Nephron (organoid): Measurements from ENCODE around the gene PPP2R5C.

Experiments
- H3K27ac Mint-ChIP-seq, 3 experiments: 2 replicates each; pipeline ENCODE4 v1.8.0; 2020; ENCODE audit warnings: mixed read lengths in 3 of 3, mild to moderate bottlenecking in 2 of 3, moderate library complexity in 1 of 3
- H3K27me3 Mint-ChIP-seq: 2 replicates; pipeline ENCODE4 v1.8.0; 2021; ENCODE audit warnings: low read depth, mild to moderate bottlenecking, moderate library complexity, mixed read lengths
- H3K36me3 Mint-ChIP-seq: 2 replicates; pipeline ENCODE4 v1.8.0; 2020; ENCODE audit warnings: low read depth, mixed read lengths
- H3K4me1 Mint-ChIP-seq: 2 replicates; pipeline ENCODE4 v1.8.0; 2020; ENCODE audit warnings: mixed read lengths
- H3K4me3 Mint-ChIP-seq, 3 experiments: 2 replicates each; pipeline ENCODE4 v1.8.0; 2020; ENCODE audit warnings: mild to moderate bottlenecking in 3 of 3, mixed read lengths in 3 of 3, moderate library complexity in 2 of 3
- H3K9me3 Mint-ChIP-seq: 2 replicates; pipeline ENCODE4 v1.8.0; 2020; ENCODE audit warnings: mixed read lengths
- TF ChIP-seq, protein P1 (sequence below), 3 experiments: fragments of 200-600 bp; sonication (generic); IDR thresholded peaks; one replicate each; pipeline ENCODE4 v1.5.0; 2021; ENCODE audit warnings: antibody characterized with exemption in 3 of 3; ENCODE audit not compliant: unreplicated experiment in 3 of 3

The PPP2R5C gene

DNA sequence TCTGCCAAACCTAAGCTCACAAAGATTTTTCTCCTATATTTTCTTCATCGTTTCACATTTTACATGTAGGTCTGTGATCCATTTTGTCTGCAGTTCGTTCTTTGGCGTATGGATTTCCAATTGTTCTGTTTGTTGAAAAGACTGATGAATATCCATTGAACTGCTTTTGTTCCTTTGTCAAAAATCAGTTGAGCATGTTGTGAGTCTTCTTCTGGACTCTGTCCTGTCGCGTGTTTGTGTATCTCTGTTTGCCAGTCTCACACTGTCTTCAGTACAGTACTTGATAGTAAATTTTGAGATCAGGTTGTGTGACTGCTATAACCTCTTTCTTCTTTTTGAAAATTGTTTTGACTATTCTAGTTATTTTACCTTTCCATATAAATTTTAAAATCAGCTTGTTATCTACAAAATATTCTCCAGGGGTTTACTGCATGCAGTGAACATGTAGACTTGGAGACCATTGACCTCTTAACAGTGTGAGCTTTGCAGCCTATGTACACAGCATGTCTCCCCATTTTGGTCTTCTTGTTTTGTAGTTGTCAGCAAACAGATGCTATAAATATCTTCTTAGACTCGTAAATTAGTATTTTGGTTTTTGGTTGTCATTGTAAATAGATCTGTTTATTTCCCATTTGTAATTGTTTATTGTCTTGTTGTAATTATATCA, 108.9 kb downstream of the PPP2R5C start:
- peaks cover 8% of the 10 kb centered on the region for H3K4me1 Mint-ChIP-seq
- H3K27ac Mint-ChIP-seq = no peak overlapping the region
- H3K4me3 Mint-ChIP-seq = no peak overlapping the region

DNA sequence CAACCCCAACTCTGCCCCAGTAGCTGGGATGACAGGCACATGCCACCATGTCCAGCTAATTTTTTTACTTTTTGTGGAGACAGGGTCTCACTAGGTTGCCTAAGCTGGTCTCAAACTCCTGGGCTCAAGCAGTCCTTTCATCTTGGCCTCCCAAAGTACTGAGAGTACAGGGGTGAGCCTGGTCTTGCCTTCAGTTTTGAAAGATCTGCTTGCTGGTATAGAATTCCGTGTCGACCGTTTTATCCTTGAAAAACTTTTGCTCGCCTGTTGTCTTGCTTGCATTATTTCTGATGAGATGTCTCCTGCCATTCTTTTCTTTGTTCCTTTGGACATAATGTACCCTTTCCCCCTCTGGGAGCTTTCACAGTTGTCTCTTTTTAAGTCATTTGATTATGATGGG, 110.8 kb downstream of the PPP2R5C start:
- TF ChIP-seq, protein P1, sequence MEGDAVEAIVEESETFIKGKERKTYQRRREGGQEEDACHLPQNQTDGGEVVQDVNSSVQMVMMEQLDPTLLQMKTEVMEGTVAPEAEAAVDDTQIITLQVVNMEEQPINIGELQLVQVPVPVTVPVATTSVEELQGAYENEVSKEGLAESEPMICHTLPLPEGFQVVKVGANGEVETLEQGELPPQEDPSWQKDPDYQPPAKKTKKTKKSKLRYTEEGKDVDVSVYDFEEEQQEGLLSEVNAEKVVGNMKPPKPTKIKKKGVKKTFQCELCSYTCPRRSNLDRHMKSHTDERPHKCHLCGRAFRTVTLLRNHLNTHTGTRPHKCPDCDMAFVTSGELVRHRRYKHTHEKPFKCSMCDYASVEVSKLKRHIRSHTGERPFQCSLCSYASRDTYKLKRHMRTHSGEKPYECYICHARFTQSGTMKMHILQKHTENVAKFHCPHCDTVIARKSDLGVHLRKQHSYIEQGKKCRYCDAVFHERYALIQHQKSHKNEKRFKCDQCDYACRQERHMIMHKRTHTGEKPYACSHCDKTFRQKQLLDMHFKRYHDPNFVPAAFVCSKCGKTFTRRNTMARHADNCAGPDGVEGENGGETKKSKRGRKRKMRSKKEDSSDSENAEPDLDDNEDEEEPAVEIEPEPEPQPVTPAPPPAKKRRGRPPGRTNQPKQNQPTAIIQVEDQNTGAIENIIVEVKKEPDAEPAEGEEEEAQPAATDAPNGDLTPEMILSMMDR (IDR thresholded peaks at IDR 0.05; ENCODE audit: unreplicated experiment in 3 of 3) = no peak
- no peak overlapping the region for H3K4me3 Mint-ChIP-seq
- H3K9me3 Mint-ChIP-seq = no peaks in the 10 kb centered on the region
- H3K27ac Mint-ChIP-seq = no peak overlapping the region
- H3K27me3 Mint-ChIP-seq = no peaks in the 10 kb centered on the region
- H3K4me1 Mint-ChIP-seq = peaks cover 15% of the 10 kb centered on the region
- peaks cover 14% of the 10 kb centered on the region for H3K36me3 Mint-ChIP-seq

More for the DNA sequence above, 108.9 kb downstream of the PPP2R5C start:
- no peaks in the 10 kb centered on the region for H3K27me3 Mint-ChIP-seq
- no peaks in the 10 kb centered on the region for H3K9me3 Mint-ChIP-seq
- TF ChIP-seq, protein P1 (IDR thresholded peaks at IDR 0.05; ENCODE audit: unreplicated experiment in 3 of 3) = no peak
- peaks cover 21% of the 10 kb centered on the region for H3K36me3 Mint-ChIP-seq

DNA sequence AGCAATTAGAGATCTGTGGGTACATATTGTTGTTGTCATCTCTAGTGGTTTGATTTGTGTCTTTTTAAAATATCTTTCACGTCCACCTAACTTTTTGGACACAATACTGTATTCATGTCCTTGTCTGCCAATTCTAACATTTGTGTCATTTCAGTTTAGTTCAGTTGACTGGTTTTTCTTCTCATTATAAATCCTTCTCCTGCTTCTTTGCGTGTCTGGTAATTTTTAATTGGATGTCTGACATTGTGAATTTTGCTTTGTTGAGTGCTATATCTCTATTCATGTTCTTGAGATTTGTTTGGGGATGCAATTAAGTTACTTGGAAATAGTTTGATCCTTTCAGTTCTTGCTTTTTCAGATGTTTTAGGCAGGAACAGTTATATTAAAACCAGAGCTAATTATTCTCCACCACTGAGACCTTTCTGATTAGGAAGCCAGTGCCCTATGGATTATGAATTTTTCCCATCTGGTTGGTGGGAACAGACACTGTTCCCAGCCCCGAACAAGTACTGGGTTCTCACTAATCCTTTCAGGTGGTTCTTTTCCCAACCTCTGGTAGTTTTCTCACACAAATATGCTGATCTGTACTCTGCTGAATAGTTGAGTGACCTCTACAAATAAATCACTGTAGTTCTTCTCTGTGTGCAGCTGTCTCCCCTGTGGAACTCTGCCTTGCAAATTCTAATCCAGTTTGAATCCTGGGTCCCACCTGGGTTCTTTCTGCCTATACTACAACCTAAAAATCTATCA, 111.7 kb downstream of the PPP2R5C start:
- peaks cover 15% of the 10 kb centered on the region for H3K4me1 Mint-ChIP-seq
- no peak overlapping the region for H3K4me3 Mint-ChIP-seq
- no peaks in the 10 kb centered on the region for H3K9me3 Mint-ChIP-seq
- H3K36me3 Mint-ChIP-seq = peaks cover 10% of the 10 kb centered on the region
- H3K27me3 Mint-ChIP-seq = no peaks in the 10 kb centered on the region
- TF ChIP-seq, protein P1 (IDR thresholded peaks at IDR 0.05; ENCODE audit: unreplicated experiment in 3 of 3) = no peak
- H3K27ac Mint-ChIP-seq = peak overlapping the region in 1 of 3 experiments; percentile 19

DNA sequence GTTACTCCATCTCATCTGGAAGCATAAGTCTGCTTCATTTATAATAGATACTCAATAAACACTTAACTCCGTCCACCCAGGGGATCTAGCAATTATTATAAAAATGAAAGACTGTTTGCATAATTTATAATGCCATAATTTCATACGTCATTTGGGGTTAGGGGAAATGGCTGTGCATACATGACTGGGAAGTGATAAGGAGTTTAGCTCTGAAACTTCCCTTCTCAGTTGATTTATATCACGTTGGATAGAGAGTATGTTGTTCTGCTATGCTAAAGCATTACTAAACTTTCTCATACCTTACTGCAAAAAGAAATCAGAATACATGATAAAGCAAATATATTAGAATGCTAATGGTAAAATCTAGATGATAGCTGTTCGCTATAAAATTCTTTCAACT, 112.5 kb downstream of the PPP2R5C start:
- Mint-ChIP-seq H3K9me3 (no peaks in the 10 kb centered on the region), H3K4me3 (no peak overlapping the region), H3K4me1 (peaks cover 15% of the 10 kb centered on the region), H3K36me3 (peaks cover 7% of the 10 kb centered on the region), H3K27ac (peak overlapping the region in 1 of 3 experiments; percentile 19), H3K27me3 (no peaks in the 10 kb centered on the region)
- TF ChIP-seq, protein P1 (IDR thresholded peaks at IDR 0.05; ENCODE audit: unreplicated experiment in 3 of 3) = no peak

- Mint-ChIP-seq H3K27ac (no peak overlapping the region), H3K4me3 (no peak overlapping the region), H3K9me3 (no peaks in the 10 kb centered on the region), H3K27me3 (no peaks in the 10 kb centered on the region), H3K36me3 (peaks cover 10% of the 10 kb centered on the region), H3K4me1 (peaks cover 15% of the 10 kb centered on the region)
- TF ChIP-seq, protein P1 (IDR thresholded peaks at IDR 0.05; ENCODE audit: unreplicated experiment in 3 of 3) = no peak
Observed at GRCh38 chr14:101875041-101875726, 113.7 kb downstream of the PPP2R5C start.
